Bronchial epithelial cell (primary cell): ENCODE measurements around the gene L1CAM. TPM values are rescaled to one million over a fixed set of nuclear protein-coding genes. Genes with fewer than 3 reads are reported as not detected.

Source experiments
- DNase-seq: peaks from one replicate; pipeline ENCODE4 v3.0.0-alpha.2; 2010; ENCODE audit warnings: low read depth
- FAIRE-seq: peaks from 2 replicates; lab custom pipeline; 2011; peaks lifted over from hg19 to GRCh38; lab: Jason Lieb, UNC
- H3K27me3 ChIP-seq: 2 replicates; pipeline ENCODE4 v1.5.1; 2011; ENCODE audit warnings: low read length; ENCODE audit not compliant: control insufficient read depth, insufficient read depth
- H3K36me3 ChIP-seq: 2 replicates; pipeline ENCODE4 v1.5.1; 2011; ENCODE audit warnings: low read length; ENCODE audit not compliant: control insufficient read depth, insufficient read depth
- H3K4me3 ChIP-seq: 2 replicates; pipeline ENCODE4 v1.5.1; 2011; ENCODE audit warnings: mild to moderate bottlenecking, low read depth, low read length, control low read depth
- CTCF ChIP-seq: IDR thresholded peaks from 2 replicates; pipeline ENCODE4 v1.5.1; 2011; ENCODE audit warnings: mild to moderate bottlenecking, moderate library complexity, low read length, control low read depth, inconsistent platforms; ENCODE audit not compliant: insufficient read depth, severe bottlenecking
- total RNA-seq: library from RNA; depleted of rRNA; stranded (reverse); fragments of >200 nt; gene quantifications from 2 replicates; pipeline ENCODE4 v1.2.1, GENCODE V29; 2014

The L1CAM gene
- total RNA-seq, 1 donor from 2014 or later, result 0.26 TPM

GRCh38 chrX:153889123-153889522, 3.1 kb upstream of the L1CAM start:
- Histone ChIP-seq H3K4me3 (no peak overlapping the region), H3K27me3 (peaks cover 6% of the 10 kb centered on the region), H3K36me3 (no peaks in the 10 kb centered on the region)
- FAIRE-seq (peak; percentile 93), DNase-seq (no peak)
- no peak for TF ChIP-seq CTCF

DNA sequence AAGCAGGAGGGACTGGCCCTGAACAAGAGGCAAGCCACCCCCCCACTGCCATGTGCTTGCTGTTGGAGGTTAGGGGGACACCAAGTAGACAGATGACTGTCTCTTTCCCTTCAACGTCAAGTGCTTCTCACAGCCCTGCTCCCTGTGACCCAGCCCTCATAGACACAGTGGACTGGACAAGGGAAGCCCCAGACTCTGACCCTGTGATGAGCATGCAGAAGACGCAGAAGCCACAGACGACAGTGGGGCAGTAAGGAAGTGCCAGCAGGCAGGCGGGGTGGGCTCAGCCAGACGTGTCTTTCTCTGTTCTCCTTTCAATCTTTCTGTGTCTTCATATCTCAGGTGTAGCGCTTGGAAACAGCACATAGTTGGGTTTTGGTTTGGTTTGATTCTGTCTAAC, 2.4 kb upstream of the L1CAM start:
- no peak for DNase-seq
- peaks cover 6% of the 10 kb centered on the region for H3K27me3 ChIP-seq
- no peak overlapping the region for H3K4me3 ChIP-seq
- H3K36me3 ChIP-seq, result no peaks in the 10 kb centered on the region
- TF ChIP-seq CTCF, result no peak
- no peak for FAIRE-seq

GRCh38 chrX:153887385-153887784, 1.4 kb upstream of the L1CAM start:
- FAIRE-seq (peak; percentile 23), DNase-seq (no peak)
- peaks cover 6% of the 10 kb centered on the region for H3K27me3 ChIP-seq
- H3K36me3 ChIP-seq, result no peaks in the 10 kb centered on the region
- H3K4me3 ChIP-seq, result no peak overlapping the region
- TF ChIP-seq CTCF, result no peak

DNA sequence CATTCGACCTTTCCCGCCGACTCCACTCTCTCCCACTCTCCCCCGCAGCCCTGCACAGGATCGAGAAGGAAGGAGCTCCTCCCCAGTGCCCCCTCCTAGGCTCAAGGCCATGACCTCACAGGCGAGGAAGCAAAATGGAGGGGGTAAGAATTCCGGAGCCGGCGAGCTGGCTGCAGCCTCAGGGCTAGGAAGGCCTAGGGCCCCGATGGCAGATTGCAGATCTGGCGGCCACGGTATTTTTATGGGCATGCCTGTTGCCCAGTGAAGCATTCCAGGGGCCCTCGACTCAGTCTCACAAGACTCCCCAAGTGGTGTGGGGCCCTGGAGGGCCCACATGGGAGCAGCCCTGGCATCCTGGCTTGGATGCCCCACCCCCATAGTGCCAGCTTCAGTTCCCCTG, 942 bp upstream of the L1CAM start:
- FAIRE-seq, result no peak
- Histone ChIP-seq H3K36me3 (no peaks in the 10 kb centered on the region), H3K4me3 (no peak overlapping the region), H3K27me3 (peaks cover 6% of the 10 kb centered on the region)
- no peak for TF ChIP-seq CTCF
- no peak for DNase-seq

DNA sequence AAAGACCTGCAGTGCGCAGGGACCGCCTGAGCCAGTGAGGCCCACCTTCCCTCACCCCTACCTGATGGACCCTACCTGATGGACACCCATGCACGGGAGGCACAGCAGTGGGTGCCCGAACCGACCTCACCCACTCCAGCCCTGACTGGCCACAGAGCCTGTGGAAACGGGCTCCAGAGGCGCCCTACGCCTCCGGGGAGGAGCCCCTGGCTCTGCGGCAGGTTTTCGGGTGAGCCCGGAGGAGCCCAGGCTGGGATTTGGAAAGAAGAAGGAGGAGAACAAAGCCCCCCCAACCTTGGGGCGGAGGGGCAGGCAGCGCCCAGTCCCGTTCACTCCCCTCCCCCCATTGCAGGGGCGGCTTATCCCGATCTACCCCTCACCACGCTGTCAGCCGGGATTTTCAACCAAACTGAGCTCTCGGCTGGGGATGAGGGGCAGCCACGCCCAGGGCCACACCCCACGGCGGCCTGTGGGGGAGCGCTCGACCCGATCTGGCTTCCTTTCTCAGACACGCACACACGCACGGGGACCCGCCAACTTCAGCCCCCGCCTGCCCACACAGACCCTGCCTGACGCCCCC, 675 bp downstream of the L1CAM start:
- peak overlapping the region; percentile 1 for H3K4me3 ChIP-seq
- FAIRE-seq, result no peak
- H3K36me3 ChIP-seq, result no peaks in the 10 kb centered on the region
- TF ChIP-seq CTCF, result no peak
- DNase-seq, result no peak
- peaks cover 6% of the 10 kb centered on the region for H3K27me3 ChIP-seq

GRCh38 chrX:153884590-153884989, 1.4 kb downstream of the L1CAM start:
- Histone ChIP-seq H3K36me3 (no peaks in the 10 kb centered on the region), H3K4me3 (no peak overlapping the region), H3K27me3 (peaks cover 6% of the 10 kb centered on the region)
- FAIRE-seq, result no peak
- DNase-seq, result peak; percentile 9
- TF ChIP-seq CTCF, result peak; percentile 33
